ENCODE results near the gene C4orf51.

C4orf51 gene

DNA sequence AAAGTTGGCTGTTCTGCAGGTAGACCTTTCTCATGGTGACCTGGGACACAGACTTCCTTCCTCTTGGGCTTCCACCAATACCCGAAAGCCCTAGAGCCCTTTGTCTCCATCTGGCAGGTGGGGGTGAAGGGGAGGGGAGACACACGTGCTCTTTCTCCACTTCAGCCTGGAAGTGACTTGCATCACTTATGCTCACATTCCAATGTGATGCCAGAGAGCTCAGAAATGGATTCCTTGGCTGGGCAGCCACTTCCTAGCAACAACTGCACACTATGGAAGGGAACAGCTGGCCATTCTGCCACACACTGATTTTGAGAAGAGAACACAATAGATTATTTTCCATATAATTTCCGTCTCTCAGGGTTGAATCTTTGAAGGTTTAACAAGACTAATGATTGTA, 36.3 kb downstream of the C4orf51 start:
- no peak for DNase-seq

- no peak for DNase-seq
These were observed 36.8 kb downstream of the C4orf51 start for GRCh38 chr4:145716661-145717200.

DNA sequence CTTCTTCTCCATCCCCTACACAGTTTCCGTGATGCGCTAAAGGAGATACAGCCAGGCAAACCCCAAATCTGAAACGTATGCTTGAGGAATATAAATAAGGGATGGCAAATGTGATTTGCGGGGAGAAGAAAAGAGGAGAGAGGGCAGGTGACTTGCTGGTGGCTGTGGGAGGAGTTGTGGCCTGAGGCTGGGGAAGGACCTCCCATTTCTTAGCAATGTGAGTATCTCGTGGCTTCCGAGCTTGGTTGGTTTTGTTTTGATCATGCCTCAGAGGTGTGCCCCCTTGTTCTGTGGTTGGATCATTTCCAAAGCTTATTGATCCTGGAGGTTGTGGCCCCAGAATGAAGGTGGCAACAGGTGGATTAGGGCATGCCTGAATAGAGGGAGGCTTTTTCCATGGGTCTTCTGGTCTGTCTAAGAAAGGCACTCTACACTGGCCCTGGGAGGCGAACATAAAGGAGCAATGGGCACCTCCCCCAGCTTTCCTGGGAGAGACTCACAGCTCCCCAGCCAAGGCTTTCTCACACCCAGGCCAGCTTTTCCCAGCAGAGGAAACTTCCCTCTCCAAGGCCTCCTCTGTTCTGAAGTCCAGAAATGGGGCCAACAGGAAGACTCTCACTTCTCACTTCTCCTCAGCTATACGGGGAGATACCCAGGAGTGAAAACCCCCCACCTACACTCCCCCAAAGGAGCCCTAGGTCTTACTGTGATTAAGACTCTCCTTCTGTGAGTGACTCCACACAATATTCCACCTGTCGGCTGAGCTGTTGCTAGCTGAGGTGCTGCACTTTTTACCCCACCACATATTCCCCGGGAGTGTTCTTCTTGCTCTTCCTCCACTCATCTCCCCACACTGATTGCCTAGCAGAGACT, 40.0 kb downstream of the C4orf51 start:
- no peak for DNase-seq

GRCh38 chr4:145720656-145721055, 40.7 kb downstream of the C4orf51 start:
- no peak for DNase-seq

GRCh38 chr4:145722561-145722960, 42.6 kb downstream of the C4orf51 start:
- no peak for DNase-seq

GRCh38 chr4:145723336-145723735, 43.4 kb downstream of the C4orf51 start:
- DNase-seq: no peak

DNA sequence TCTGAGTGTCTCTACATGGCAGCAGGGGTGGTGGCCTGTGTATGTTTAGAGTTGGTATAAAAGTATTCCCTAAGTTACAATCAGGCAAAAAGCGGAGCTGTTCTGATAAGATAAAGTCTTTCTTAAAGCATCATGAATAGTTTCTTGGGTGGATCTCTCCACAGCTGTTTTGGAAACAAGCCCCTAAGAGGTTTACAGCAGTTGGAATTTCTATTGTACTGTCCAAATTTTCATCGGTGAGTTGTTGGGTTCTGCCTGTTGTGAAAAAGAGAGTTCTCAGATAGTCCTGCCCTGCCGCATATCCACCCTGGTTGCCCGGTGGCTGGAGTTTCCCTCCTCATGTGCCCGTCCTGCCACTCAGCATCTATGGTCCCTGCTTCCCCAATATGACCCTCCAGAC, 50.1 kb downstream of the C4orf51 start:
- DNase-seq: no peak

- DNase-seq: peak in 1 of 2 experiments; percentile 9
These were observed 51.1 kb downstream of the C4orf51 start for GRCh38 chr4:145731028-145731427.

- no peak for DNase-seq
These were observed 52.3 kb downstream of the C4orf51 start for GRCh38 chr4:145732001-145732815.

- peak; percentile 83 to 84 for DNase-seq
These were observed 53.2 kb downstream of the C4orf51 start for GRCh38 chr4:145732895-145733880.

GRCh38 chr4:145734031-145734430, 54.1 kb downstream of the C4orf51 start:
- no peak for DNase-seq

DNA sequence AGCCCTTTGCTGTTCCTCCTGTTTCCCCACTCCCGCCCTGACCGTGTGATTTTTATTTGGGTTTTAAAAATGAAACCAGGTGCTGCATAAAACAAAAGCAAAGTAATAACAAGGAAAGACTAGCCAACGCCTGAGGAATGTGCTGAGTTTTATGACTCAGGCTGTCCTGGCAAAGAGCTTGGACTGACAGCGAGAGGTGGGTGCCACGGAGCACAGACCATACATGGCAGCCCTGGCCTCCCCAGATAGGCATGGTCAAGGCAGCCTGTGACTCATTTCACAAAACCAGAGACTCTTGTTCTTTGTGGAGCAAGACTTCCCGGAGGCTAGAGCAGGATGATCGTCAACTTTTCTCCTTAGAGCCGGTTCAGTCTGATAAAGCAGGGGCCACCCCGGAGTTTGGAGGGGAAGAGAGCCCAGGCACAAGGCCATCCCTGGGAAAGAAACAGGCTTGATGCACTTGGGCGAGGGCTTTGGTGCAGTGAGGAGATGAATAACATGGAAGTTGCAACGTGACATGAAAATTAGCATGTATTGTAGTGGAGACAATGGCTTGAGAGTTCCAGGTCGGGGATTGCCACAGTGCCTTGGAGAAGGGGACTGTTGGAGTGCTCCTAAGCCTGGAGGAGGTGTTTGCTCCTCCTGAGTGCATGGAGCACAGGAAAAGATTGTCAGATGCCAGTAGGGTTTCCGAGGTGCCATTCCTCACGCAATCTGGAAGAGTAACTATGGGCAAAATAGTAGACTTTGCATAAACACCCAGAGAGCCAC, 54.8 kb downstream of the C4orf51 start:
- no peak for DNase-seq

DNA sequence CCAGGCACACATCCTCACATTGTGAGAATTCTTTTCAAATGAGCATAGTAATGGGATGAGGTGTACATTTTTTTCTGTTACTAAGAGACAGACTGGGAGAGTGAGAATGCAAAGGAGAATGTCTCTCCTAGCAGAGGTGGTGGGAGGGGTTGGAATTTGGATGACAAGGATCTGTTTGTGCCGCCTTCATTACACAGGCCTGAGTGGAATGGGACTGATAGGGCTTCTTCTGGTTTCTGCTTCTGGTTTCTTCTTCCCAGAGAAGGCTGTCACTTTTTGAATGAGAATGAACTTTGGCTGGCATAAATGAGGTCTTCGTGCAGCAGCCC, 55.4 kb downstream of the C4orf51 start:
- DNase-seq: no peak

DNA sequence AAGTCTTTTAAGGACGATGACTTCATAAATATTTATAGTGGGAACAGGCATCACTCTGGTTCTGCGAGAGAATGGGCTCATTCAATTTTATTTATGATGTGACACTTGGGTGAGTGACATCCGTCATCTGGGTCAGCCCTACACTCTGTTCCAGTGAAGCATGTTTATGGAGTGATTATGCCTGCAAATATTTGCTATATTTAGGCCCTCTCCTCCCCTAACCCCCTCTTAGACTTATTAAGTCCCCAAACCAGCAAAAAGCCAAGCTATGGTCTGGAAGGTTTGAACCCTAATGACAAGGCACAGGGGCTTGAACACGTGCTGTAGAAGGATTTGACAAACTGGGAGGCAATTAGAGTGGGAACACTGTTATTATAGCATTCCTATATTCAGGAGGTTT, 55.9 kb downstream of the C4orf51 start:
- DNase-seq: no peak

GRCh38 chr4:145736241-145736831, 56.4 kb downstream of the C4orf51 start:
- no peak for DNase-seq

GRCh38 chr4:145739845-145740244, 59.9 kb downstream of the C4orf51 start:
- no peak for DNase-seq

DNA sequence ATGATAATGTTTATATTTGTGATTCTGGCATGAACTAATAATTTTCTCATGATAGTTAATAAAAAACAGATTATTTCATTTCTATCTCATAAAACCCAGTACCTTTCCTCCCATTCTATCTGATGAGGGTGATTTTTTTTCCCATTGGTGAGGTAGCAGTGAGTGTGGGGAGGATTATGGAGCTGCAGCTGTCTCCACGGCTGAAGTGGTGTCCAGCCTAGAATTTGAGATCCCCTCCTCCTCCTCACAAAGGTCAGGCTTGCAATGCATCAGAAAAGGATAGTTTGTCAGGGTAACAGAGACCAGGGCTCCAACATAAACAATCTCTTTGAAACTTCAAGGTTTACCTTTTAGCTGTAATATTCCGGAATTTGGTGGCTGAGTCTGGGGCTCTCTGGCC, 60.9 kb downstream of the C4orf51 start:
- DNase-seq: no peak

DNA sequence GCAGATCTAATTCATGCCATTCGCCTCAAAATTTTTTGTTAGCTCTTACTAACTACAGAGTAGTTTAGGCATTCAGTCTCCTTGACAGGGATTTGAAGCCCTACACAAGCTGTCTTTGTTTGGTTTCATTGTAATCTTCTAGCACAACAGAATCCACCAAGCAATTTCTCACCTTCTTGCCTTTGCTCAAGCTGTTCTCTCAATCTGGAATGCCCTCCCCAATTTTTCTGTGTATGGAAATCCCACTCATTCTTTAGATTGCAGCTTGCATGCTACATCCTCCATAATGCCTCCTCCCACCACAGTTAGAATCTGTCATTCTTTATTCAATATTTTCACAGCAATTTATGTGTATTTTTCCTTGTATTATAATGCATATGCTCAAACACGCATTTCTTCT, 63.7 kb downstream of the C4orf51 start:
- no peak for DNase-seq

GRCh38 chr4:145755802-145756201, 75.9 kb downstream of the C4orf51 start:
- DNase-seq: no peak

DNA sequence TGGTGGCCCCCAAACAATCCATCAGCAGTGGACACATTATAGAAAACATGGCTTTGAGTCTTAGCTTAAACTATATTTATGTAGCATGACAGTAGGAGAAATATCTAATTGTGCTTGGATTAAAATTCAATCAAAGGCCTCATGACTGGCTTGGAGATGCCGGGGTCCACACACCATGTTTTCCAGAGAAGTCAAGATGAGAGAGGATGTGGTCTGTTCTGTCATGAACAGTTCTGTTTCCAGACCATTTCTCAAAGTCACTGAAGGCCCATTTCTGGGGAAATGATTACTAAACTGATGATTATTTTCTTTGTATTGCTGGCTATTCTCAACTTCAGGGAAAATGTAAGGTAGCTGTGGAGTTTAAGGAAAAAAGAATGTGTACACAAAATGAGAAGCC, 76.3 kb downstream of the C4orf51 start:
- no peak for DNase-seq

DNA sequence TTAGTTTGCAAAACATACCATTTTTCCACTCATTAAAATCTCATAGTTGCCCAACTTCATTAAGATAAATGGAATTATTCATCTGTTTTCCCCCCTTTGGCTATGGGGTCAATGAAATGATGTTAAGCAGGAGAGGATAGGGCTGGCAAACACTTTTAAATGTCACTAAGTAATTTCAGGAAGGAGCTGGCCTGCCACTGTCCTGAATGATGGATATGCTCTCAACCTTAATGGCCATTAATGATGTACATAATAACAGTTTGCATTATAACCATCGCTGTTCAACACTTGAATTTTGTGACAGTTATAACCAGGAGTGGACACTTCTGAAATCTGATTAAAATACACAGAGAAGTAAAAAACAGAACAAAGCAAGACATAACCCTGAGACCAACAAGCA, 77.2 kb downstream of the C4orf51 start:
- DNase-seq: no peak

Measured in NCI-H1930 (cell line).